H1 (cell line): Measurements from ENCODE around the gene CACNA1F. TPM values are rescaled to one million over a fixed set of nuclear protein-coding genes. Genes with fewer than 3 reads are reported as not detected.

Experiments
- CTCF ChIA-PET: fragments of 300-600 bp; sonication (Branson Sonifier 250); formaldehyde crosslinking; loops from one replicate; lab custom pipeline; 2021; ENCODE audit not compliant: partially characterized antibody; lab: Charles Lee
- POLR2A ChIA-PET: fragments of 300-600 bp; sonication (Branson Sonifier 250); formaldehyde crosslinking; loops from one replicate; lab custom pipeline; 2021; ENCODE audit warnings: inconsistent platforms; ENCODE audit not compliant: partially characterized antibody; lab: Charles Lee
- DNase-seq, 2 experiments: peaks; one replicate each; pipeline versions ENCODE4 v3.0.0 to v3.0.0-alpha.2; 2010 to 2022; ENCODE audit warnings: low spot score in 2 of 2, low read depth in 1 of 2, mixed read lengths in 1 of 2
- FAIRE-seq: peaks from 2 replicates; lab custom pipeline; 2011; peaks lifted over from hg19 to GRCh38; lab: Jason Lieb, UNC
- H2AFZ ChIP-seq: 2 replicates; pipeline ENCODE4 v1.8.1; 2012; ENCODE audit warnings: low read length, inconsistent platforms
- H2AK5ac ChIP-seq: 2 replicates; pipeline ENCODE4 v1.6.1; 2013; ENCODE audit warnings: low read depth, low read length
- H2BK120ac ChIP-seq: replicated peaks from 2 replicates; pipeline ENCODE3; 2013; ENCODE audit warnings: low read depth, low read length, inconsistent platforms
- H2BK12ac ChIP-seq: 2 replicates; pipeline ENCODE4 v1.6.1; 2013; ENCODE audit warnings: low read depth, low read length
- H2BK15ac ChIP-seq: 2 replicates; pipeline ENCODE4 v1.6.1; 2013; ENCODE audit warnings: low read length
- H2BK20ac ChIP-seq: 2 replicates; pipeline ENCODE4 v1.6.1; 2013; ENCODE audit warnings: low read length
- H2BK5ac ChIP-seq: 2 replicates; pipeline ENCODE4 v1.6.1; 2013; ENCODE audit warnings: low read depth, low read length
- H3K14ac ChIP-seq: 2 replicates; pipeline ENCODE4 v1.6.1; 2013; ENCODE audit warnings: inconsistent platforms; ENCODE audit not compliant: insufficient read length
- H3K18ac ChIP-seq: 2 replicates; pipeline ENCODE4 v1.6.1; 2013; ENCODE audit warnings: low read length; ENCODE audit errors: extremely low read depth
- H3K23ac ChIP-seq: 2 replicates; pipeline ENCODE4 v1.6.1; 2013; ENCODE audit warnings: inconsistent platforms; ENCODE audit not compliant: insufficient read length
- H3K23me2 ChIP-seq: 2 replicates; pipeline ENCODE4 v1.6.1; 2013; ENCODE audit warnings: low read depth, low read length
- H3K27ac ChIP-seq: 2 replicates; pipeline ENCODE4 v1.6.1; 2011; ENCODE audit warnings: low read depth, low read length, inconsistent platforms
- H3K27me3 ChIP-seq, 4 experiments: replicated peaks in 1 of 4; 1 replicate in 1 of 4; 2 replicates in 3 of 4; pipeline versions ENCODE4 v1.6.1 to v1.8.1; 2011 to 2013; ENCODE audit warnings: low read length in 3 of 4, mild to moderate bottlenecking in 3 of 4, inconsistent platforms in 2 of 4, mixed read lengths in 2 of 4, moderate library complexity in 1 of 4; ENCODE audit not compliant: control insufficient read depth in 3 of 4, insufficient read depth in 3 of 4; ENCODE audit errors: extremely low read depth in 1 of 4
- H3K36me3 ChIP-seq, 4 experiments: 2 replicates each; pipeline versions ENCODE4 v1.6.1 to v1.8.1; 2011 to 2013; ENCODE audit warnings: mild to moderate bottlenecking in 4 of 4, low read length in 3 of 4, moderate library complexity in 2 of 4, control low read depth in 1 of 4, inconsistent platforms in 1 of 4; ENCODE audit not compliant: insufficient read depth in 4 of 4, control insufficient read depth in 2 of 4
- H3K4ac ChIP-seq: replicated peaks from 2 replicates; pipeline ENCODE3; 2013; ENCODE audit warnings: low read length, low read depth, mixed read lengths, inconsistent platforms; ENCODE audit not compliant: insufficient read length
- H3K4me1 ChIP-seq, 4 experiments: replicated peaks in 1 of 4; 1 replicate in 1 of 4; 2 replicates in 3 of 4; pipeline versions ENCODE4 v1.6.1 to v1.8.1; 2011 to 2013; ENCODE audit warnings: low read length in 3 of 4, inconsistent platforms in 2 of 4, mixed read lengths in 1 of 4; ENCODE audit not compliant: insufficient read depth in 4 of 4, control insufficient read depth in 3 of 4
- H3K4me2 ChIP-seq, 2 experiments: 2 replicates each; pipeline versions ENCODE4 v1.6.1 to v1.8.1; 2011 to 2013; ENCODE audit warnings: low read depth in 2 of 2, low read length in 2 of 2, control low read depth in 1 of 2, inconsistent platforms in 1 of 2, mild to moderate bottlenecking in 1 of 2; ENCODE audit not compliant: insufficient read depth in 1 of 2
- H3K4me3 ChIP-seq, 4 experiments: fragments of 200-600, 300-600 bp in 1 of 4; sonication (generic), shearing (Covaris generic), sonication (Bioruptor Twin) in 1 of 4; 2 replicates each; pipeline versions ENCODE4 v1.5.1 to v1.8.1; 2011 to 2016; ENCODE audit warnings: low read length in 4 of 4, low read depth in 3 of 4, control low read depth in 2 of 4, inconsistent platforms in 2 of 4, mild to moderate bottlenecking in 2 of 4, mixed read lengths in 1 of 4, moderate library complexity in 1 of 4; ENCODE audit not compliant: insufficient read depth in 2 of 4; ENCODE audit errors: extremely low read depth in 1 of 4
- H3K56ac ChIP-seq: replicated peaks from 2 replicates; pipeline ENCODE3; 2013; ENCODE audit warnings: low read depth, mild to moderate bottlenecking, mixed read lengths, low read length, inconsistent platforms; ENCODE audit not compliant: insufficient read length
- H3K79me1 ChIP-seq: 2 replicates; pipeline ENCODE4 v1.6.1; 2013; ENCODE audit warnings: low read depth, low read length, control low read depth
- H3K79me2 ChIP-seq, 2 experiments: 2 replicates each; pipeline versions ENCODE4 v1.6.1 to v1.8.1; 2012 to 2013; ENCODE audit warnings: low read length in 2 of 2, mild to moderate bottlenecking in 2 of 2, inconsistent platforms in 1 of 2; ENCODE audit not compliant: insufficient read depth in 2 of 2, control insufficient read depth in 1 of 2
- H3K9ac ChIP-seq, 4 experiments: replicated peaks in 1 of 4; 1 replicate in 1 of 4; 2 replicates in 3 of 4; pipeline versions ENCODE4 v1.6.1 to v1.8.1; 2011 to 2013; ENCODE audit warnings: low read depth in 3 of 4, low read length in 3 of 4, control low read depth in 2 of 4, mild to moderate bottlenecking in 2 of 4, moderate library complexity in 2 of 4, inconsistent platforms in 1 of 4; ENCODE audit errors: extremely low read depth in 1 of 4
- H3K9me3 ChIP-seq, 2 experiments: 2 replicates each; pipeline versions ENCODE4 v1.6.1 to v1.8.1; 2012 to 2013; ENCODE audit warnings: mild to moderate bottlenecking in 2 of 2, moderate library complexity in 2 of 2, control low read depth in 1 of 2, inconsistent platforms in 1 of 2, low read depth in 1 of 2, low read length in 1 of 2, mixed read lengths in 1 of 2; ENCODE audit not compliant: insufficient read depth in 2 of 2
- H4K20me1 ChIP-seq, 2 experiments: replicated peaks in 1 of 2; 2 replicates each; pipeline versions ENCODE3 to v1.8.1; 2011 to 2013; ENCODE audit warnings: inconsistent platforms in 2 of 2, low read length in 2 of 2, mild to moderate bottlenecking in 1 of 2; ENCODE audit not compliant: insufficient read depth in 2 of 2, control insufficient read depth in 1 of 2
- H4K5ac ChIP-seq: 2 replicates; pipeline ENCODE4 v1.6.1; 2013; ENCODE audit warnings: low read length, low read depth, mixed read lengths, inconsistent platforms; ENCODE audit not compliant: insufficient read length
- H4K8ac ChIP-seq: 2 replicates; pipeline ENCODE4 v1.8.0; 2013; ENCODE audit warnings: mild to moderate bottlenecking, moderate library complexity, low read length, inconsistent platforms; ENCODE audit not compliant: insufficient read depth; ENCODE audit errors: extremely low read depth
- H4K91ac ChIP-seq: replicated peaks from 2 replicates; pipeline ENCODE3; 2013; ENCODE audit warnings: low read length, mixed read lengths, inconsistent platforms; ENCODE audit not compliant: insufficient read length
- CBX8 ChIP-seq: fragments of 300-800, 300-1000 bp; sonication (generic); IDR thresholded peaks from 2 replicates; pipeline ENCODE4 v1.7.1; 2016; ENCODE audit warnings: low read depth, low read length, borderline replicate concordance
- KDM4A ChIP-seq: IDR thresholded peaks from one replicate; pipeline ENCODE4 v1.7.1; 2012; ENCODE audit warnings: low read depth, mild to moderate bottlenecking, moderate library complexity, low read length, inconsistent platforms; ENCODE audit not compliant: severe bottlenecking
- POLR2AphosphoS5 ChIP-seq: IDR thresholded peaks from 2 replicates; pipeline ENCODE4 v1.6.1; 2011; ENCODE audit warnings: low read depth, low read length
- RXRA ChIP-seq: IDR thresholded peaks from 2 replicates; pipeline ENCODE4 v1.6.1; 2011; ENCODE audit warnings: low read depth, mild to moderate bottlenecking, low read length, moderate library complexity; ENCODE audit not compliant: insufficient read depth
- SP1 ChIP-seq: IDR thresholded peaks from 2 replicates; pipeline ENCODE4 v1.6.1; 2011; ENCODE audit warnings: low read depth, low read length
- SP2 ChIP-seq: IDR thresholded peaks from 2 replicates; pipeline ENCODE4 v1.6.1; 2012; ENCODE audit warnings: mild to moderate bottlenecking, low read length, inconsistent platforms
- SRF ChIP-seq: IDR thresholded peaks from 2 replicates; pipeline ENCODE4 v1.6.1; 2011; ENCODE audit warnings: mild to moderate bottlenecking, low read depth, low read length, moderate library complexity
- TEAD4 ChIP-seq: IDR thresholded peaks from 2 replicates; pipeline ENCODE4 v1.6.1; 2012; ENCODE audit warnings: low read depth, low read length, inconsistent platforms, mixed read lengths
- ZNF274 ChIP-seq: IDR thresholded peaks from 2 replicates; pipeline ENCODE4 v1.7.0; 2012; ENCODE audit warnings: low read length, borderline replicate concordance; ENCODE audit errors: extremely low read depth
- WGBS, 2 experiments: shearing (Covaris generic) in 1 of 2; methylation state at CpG; one replicate each; pipeline versions ENCODE4 v1.1.6 to v1.1.7; 2013 to 2015; ENCODE audit warnings: low lambda C conversion rate in 2 of 2, mixed read lengths in 2 of 2, inconsistent platforms in 1 of 2, low coverage in 1 of 2, missing lambda C conversion rate in 1 of 2; ENCODE audit not compliant: insufficient replicate concordance in 2 of 2, insufficient coverage in 1 of 2, insufficient read length in 1 of 2; ENCODE audit errors: extremely low coverage in 1 of 2, missing lambda C conversion rate in 1 of 2; 5-methylcytosine and 5-hydroxymethylcytosine counted together
- polyA plus RNA-seq, 7 experiments: library from polyadenylated mRNA; depleted of rRNA in 3 of 7; stranded (reverse) in 5 of 7; unstranded in 2 of 7; fragments of >200 nt in 5 of 7; fragments of 200-250 nt in 2 of 7; gene quantifications; 1 replicate in 5 of 7; 2 replicates in 1 of 7; 4 replicates in 1 of 7; pipeline versions ENCODE4 v1.2.1 to v1.2.3, GENCODE V29; 2011 to 2013; ENCODE audit warnings: missing spikeins in 2 of 7, mixed read lengths in 2 of 7
- total RNA-seq: library from RNA; stranded (reverse); fragmentation: NEBNext Ultra II Directional; extraction: Animal tissue kit (Norgen Biotek cat#: 25700); gene quantifications from 2 replicates; pipeline ENCODE4 v1.2.1, GENCODE V29; 2021
- TF ChIP-seq, protein P1 (sequence below): IDR thresholded peaks from 2 replicates; pipeline ENCODE4 v1.6.1; 2012; ENCODE audit warnings: low read length, inconsistent platforms

Gene CACNA1F
- total and polyA plus RNA-seq, 2 of the 8 experiments (the other 6 are each of a cell fraction or from before 2014, with no cell fraction given): 0.59 to 0.84 TPM

DNA sequence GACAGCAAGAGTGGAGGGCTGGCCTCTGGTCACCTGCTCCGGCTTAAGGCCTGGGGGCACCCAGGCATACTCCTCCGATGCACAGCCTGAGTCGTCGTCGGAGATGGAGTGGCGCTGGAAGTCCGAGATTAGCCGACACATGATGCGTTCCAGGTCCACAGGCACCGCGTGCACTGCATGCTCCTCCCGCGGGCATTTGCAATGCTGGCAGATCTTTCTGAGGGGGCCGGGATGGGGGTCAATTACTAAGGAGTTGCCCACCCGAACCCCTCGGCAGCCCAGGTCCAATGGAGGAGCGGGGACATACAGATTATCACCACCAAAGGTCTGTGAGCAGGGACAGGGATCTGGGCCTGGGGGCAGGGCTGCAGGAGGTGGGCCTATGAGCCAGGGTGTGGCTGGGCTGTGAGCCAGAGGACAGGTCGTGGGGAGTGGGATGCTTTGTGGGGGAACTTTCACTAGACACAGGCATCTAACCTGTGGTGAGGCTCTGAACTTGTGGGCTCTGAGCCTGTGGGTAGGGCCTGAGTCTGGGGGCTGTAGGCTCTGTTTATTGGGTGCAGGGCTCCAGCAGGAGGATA lies 49.3 kb downstream of the CACNA1F start:
- peak overlapping the region in 1 of 4 experiments; percentile 75; a peak in 1 of 8 replicates for H3K4me3 ChIP-seq
- H3K9ac ChIP-seq: no peak overlapping the region

More for the DNA sequence above, 49.3 kb downstream of the CACNA1F start:
- Histone ChIP-seq H3K27me3 (no peaks in the 10 kb centered on the region), H4K20me1 (peaks cover 0 to 3% of the 10 kb centered on the region in 2 experiments), H3K36me3 (peaks cover 0 to 9% (median 2%) of the 10 kb centered on the region in 4 experiments; a peak in 4 of 8 replicates), H2BK15ac (no peak overlapping the region), H3K23ac (no peak overlapping the region), H3K23me2 (peaks cover 7% of the 10 kb centered on the region; the same call in 1 of the 2 replicates), H2BK5ac (no peak overlapping the region), H4K5ac (no peak overlapping the region), H3K27ac (no peak overlapping the region), H4K8ac (no peak overlapping the region), H2AFZ (no peak overlapping the region), H3K14ac (no peak overlapping the region), H3K79me1 (no peaks in the 10 kb centered on the region), H4K91ac (no peak overlapping the region), H2BK12ac (no peak overlapping the region), H3K18ac (no peak overlapping the region), H3K4me2 (peak overlapping the region; percentile 60 to 68), H3K4ac (no peak overlapping the region), H2BK120ac (no peak overlapping the region), H3K9me3 (no peaks in the 10 kb centered on the region), H3K4me1 (peaks cover 0 to 6% (median 5%) of the 10 kb centered on the region in 4 experiments; a peak in 3 of 7 replicates), H2BK20ac (no peak overlapping the region), H3K56ac (no peak overlapping the region), H2AK5ac (no peak overlapping the region), H3K79me2 (no peaks in the 10 kb centered on the region)
- WGBS, 2 experiments: 80% methylated on average over 10 of the region's 18 CpGs; no CpG with 5 or more reads in 1 of the 2 experiments
- no peak for DNase-seq
- FAIRE-seq: no peak
- CTCF ChIA-PET: interaction anchor here (0.7 kb wide), 2 partner anchors 17 to 28 kb away, joined by 3 read pairs; no protein-coding TSS in a partner anchor
- POLR2A ChIA-PET: interaction anchor here (1.6 kb wide), 1 partner anchor 46 kb away, joined by 4 read pairs; no protein-coding TSS in a partner anchor
- TF ChIP-seq POLR2AphosphoS5 (no peak), SRF (no peak), SP2 (no peak), ZNF274 (no peak), CBX8 (no peak), TEAD4 (no peak), RXRA (no peak), KDM4A (no peak), SP1 (no peak)
- TF ChIP-seq, protein P1, sequence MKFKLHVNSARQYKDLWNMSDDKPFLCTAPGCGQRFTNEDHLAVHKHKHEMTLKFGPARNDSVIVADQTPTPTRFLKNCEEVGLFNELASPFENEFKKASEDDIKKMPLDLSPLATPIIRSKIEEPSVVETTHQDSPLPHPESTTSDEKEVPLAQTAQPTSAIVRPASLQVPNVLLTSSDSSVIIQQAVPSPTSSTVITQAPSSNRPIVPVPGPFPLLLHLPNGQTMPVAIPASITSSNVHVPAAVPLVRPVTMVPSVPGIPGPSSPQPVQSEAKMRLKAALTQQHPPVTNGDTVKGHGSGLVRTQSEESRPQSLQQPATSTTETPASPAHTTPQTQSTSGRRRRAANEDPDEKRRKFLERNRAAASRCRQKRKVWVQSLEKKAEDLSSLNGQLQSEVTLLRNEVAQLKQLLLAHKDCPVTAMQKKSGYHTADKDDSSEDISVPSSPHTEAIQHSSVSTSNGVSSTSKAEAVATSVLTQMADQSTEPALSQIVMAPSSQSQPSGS: no peak
- TF ChIP-seq, all 59 proteins: peak for 0
